HG03060 (cell line): ENCODE measurements around the gene CASD1.
A peak's percentile ranks its signal among the peaks of the same experiment; 100 is the strongest.

Source experiments
- ATAC-seq: cut with Tn5 transposase; IDR thresholded peaks from one replicate; pipeline ENCODE4 v1.9.1; 2021; ENCODE audit warnings: low read depth, moderate number of reproducible peaks; ENCODE audit not compliant: unreplicated experiment

The CASD1 gene

DNA sequence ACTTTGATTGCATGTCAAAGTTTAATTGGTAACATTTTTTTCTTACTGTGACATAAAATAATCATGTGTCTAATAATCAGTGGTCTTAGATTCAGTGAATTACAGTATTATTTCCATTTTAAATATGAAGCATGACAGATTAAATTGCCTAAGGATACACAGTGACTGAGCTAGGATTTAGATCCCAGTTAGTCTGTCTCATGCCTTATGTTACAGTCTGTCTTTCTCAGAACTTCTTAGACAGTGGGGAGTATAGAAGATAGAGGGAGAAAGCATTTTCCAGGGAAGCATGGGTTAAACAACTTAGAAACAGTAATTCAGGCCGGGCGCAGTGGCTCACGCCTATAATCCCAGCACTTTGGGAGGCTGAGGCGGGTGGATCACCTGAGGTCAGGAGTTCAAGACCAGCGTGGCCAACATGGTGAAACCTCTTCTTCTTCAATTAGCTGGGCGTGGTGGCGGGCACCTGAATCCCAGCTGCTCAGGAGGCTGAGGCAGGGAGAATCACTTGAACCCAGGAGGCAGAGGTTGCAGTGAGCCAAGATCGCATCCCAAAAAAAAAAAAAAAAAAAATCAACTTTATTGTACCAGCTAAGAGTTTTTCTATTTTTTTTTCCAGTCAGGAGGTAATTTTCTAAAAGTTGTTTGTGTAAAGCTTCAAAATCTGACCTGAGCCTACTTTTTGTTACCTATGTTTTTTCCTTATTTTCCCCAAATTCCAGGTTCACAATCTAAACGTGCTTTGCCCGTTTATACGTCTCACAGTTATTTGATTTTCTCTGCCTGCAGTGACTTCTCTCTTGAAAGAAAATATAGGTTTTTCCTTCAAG lies 3.3 kb downstream of the CASD1 start:
- ATAC-seq: no peak

DNA sequence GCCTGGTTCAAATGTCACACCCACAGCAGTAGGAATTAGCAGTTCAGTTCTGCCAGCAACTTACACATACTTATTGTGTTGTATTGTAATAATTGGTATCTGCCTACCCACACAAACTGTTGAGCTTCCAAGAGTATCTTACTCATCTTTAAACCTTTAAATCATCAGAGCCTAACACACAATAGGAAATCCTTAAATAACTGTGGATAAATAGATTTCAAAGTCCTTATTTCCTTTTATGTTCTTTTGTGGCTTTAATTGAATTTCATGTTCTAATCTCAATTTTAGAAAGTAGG lies 3.9 kb downstream of the CASD1 start:
- ATAC-seq: no peak

DNA sequence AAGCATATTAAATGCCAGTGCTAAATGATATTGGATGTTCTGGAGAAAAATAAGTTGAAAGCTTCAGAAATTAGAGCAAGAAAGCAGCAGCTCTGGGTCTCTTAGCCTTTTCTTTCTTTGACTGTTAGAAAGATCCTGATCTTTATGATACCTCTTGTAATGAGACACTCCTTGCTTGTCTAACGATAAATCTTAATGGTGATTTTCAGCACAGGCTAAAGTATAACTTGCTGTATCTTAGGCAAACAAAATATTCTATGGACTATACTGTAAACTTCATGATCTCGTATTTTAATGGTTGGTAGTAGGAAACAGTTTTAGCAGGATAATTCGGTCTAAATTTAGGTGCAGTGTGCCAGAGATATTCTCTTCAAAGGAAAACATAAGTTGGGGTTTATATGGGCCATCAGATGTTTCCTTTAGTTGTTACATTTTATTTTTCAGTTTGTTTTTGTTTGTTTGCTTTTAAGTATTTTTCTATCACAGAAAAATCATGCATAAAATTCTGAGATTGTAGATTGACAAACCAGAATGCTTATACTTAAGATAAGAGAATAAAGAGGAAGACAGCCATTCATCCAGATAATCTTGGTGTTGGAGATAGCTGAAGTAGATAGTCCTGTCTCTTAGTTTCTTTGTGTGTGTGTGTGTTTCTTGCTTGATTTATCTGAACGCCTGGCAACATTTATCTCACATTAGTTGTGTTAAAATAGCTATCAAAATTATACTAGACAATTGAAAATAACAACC lies 4.7 kb downstream of the CASD1 start:
- no peak for ATAC-seq

DNA sequence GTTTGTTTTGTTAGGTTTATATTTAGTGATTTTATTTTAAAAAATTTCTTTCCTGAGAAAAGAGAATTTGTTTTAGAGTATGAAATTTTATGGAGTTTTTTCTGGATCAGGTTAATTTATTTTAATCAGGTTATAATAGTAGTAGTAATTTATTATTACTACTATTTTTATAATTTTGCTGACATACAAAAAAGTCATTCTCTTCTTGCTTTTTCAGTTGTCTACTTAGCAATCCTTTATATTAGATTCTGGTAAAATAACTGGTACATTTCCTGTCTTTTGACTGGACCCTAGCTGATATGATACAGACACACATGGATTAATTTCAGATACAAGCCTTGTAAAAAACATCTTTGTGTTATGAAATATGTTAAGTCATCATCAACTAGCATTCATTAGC lies 5.3 kb downstream of the CASD1 start:
- ATAC-seq: no peak

DNA sequence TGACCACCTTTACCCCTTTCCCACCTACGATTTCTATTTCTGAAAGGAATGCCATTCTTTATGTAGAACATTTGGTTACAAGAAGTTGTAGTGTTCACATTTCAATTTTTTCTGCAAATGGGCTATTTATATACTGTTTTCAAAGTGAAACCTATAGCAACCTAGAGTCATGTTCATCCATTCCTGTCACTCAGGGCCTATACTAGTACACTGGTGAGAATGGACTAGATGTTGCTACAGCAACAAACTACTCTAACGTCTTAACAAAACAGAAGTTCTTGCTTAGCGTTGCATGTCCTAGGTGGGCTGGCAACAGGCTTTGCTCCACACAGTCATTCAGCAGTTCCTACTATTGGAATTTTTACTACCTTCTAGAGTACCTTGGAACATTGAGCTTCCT lies 16.3 kb downstream of the CASD1 start:
- ATAC-seq: no peak

DNA sequence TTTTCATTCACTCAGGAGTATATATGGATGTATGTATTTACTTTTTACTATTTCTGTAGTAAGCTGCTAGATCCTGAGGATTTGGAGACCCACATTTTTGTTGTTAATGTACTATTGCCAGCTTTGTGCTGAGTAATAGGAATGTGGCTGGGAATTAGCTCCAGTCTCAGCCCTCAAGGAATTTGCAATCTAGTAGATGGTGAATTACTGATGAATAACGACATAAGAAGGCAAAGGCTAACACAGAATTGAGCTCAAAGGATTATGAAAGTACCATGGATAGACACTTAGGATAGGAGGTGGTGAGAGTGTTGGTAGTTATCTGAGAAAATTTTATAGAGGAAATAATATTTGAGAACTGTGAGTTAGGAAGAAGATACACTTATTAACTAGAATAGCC lies 19.9 kb downstream of the CASD1 start:
- no peak for ATAC-seq

DNA sequence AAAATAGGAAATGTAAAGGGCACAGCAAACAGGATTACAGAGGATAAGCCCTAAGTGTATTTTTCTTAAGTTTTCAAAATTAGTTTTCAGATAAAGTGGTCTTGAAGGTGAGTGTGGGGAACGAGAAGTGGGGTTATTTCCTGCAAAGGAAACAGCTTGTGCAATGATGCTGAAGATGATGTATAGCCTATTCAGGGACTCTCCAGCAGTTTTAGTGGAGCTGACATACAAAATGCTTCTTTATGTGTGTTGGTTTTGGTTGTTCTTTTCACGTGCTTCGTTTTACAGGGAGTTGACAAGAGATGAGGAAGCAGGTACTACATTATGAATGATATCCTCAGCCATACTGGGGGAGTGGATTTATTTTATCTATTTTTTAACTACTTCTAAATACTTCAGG lies 20.5 kb downstream of the CASD1 start:
- ATAC-seq: no peak

DNA sequence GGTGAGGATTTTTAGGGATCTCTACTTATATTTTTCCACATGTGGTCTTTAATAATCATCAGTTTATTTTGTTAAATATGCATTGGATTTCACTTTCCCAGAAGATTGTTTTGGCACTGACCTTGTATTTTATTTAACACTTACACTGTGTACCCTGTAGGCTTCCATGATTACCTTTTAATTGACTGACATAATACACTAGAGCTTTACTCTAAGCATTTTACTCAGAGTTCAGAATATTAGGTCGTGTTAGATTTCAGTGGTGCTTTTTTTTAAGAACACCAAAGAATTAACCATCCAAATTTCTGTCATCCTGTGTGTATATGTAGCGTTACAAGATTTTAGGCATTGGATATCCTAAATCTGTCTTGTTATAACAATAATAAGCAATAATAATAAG lies 23.1 kb downstream of the CASD1 start:
- no peak for ATAC-seq

DNA sequence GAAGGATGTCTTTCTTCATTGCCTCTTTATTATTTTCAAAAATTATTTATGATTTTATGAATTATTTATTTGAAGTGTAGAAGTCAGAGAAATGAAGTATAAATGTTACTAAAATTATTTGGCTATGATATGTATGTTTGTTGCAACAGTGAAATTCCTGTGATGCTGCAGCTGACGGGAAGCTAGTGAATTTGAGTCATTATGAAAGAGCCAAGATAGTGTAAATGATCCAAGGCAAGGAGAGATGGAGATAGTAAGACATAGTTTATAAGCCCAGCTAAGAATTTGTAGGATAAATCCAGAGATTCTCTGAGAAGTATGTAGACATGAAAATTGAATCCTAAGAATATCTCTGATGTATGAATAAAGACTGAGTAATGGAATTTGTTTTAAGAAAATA lies 30.8 kb downstream of the CASD1 start:
- ATAC-seq: no peak

DNA sequence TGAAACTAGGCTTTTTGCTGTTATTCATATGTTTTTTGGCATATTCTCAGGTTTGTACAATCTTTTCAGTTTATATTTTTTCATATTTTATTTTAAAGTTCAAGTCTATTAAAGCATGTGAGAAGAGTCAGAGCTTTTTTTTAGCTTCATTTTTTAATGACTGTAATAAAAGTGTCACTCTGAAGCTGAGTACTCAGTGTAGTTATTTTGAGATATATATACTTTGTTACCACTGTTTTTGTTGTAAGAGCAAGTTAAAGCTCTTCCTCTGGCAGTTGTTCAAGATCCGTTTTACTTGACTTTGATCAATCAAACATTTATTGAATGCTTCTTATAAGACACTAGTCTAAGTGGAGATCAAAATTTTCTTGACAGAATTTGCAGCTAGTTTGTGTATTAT lies 37.5 kb downstream of the CASD1 start:
- ATAC-seq: no peak

DNA sequence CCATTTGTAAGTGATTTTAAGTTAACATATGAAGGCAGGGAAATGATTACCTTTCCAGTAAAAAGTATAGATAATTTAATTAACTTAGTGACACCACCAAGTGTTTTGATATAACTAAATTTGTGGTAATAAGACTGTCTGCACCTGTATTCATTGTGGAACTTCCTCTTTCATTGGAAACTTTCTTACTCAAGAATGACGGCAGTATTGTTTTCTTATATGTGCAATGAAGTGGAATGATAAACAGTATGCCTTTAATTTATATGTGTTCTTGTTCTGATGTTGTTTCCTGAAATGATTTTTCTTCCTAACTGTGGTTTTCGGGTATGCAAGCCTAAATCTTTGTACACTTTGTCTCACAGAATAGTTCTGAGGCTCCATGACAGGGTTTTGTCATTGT lies 46.4 kb downstream of the CASD1 start:
- ATAC-seq: peak; percentile 56

DNA sequence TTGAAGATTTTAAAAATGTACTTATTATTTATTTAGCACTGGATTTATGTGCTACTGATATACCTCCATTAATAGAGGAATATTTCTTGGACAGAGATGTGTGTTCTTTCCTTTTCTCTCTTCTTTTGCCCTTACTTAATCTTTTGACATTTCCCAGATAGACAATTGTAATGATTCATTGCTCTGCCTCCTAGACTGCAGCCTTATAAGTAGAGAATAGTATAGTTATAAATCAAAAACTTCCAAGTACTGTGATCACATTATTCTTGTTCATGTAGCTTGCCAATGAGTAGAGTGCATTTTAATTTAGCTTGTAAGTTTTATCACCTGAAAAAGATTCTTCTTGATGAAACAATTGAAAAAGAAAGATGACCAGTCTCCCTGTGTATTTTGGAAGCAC lies 47.6 kb downstream of the CASD1 start:
- ATAC-seq: no peak

DNA sequence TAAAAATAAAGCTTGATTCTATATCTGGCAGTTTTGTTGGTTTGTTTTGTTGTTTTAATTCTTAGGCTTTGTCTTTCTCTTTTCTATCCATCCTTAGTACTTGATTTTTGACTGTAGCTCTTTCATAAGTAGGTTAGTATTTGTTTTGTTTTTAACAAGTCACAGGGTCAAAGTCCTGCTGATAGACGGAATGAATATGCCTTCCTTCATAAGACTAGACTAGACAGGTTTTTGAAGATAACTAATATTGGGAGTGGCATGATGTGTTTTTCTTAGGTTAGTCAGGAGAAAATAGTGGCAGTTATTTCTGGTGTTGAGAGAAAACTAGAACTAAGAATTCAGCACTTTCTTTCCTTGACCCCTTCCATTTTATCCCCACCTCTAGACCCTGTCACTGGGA lies 50.4 kb downstream of the CASD1 start:
- ATAC-seq: no peak

DNA sequence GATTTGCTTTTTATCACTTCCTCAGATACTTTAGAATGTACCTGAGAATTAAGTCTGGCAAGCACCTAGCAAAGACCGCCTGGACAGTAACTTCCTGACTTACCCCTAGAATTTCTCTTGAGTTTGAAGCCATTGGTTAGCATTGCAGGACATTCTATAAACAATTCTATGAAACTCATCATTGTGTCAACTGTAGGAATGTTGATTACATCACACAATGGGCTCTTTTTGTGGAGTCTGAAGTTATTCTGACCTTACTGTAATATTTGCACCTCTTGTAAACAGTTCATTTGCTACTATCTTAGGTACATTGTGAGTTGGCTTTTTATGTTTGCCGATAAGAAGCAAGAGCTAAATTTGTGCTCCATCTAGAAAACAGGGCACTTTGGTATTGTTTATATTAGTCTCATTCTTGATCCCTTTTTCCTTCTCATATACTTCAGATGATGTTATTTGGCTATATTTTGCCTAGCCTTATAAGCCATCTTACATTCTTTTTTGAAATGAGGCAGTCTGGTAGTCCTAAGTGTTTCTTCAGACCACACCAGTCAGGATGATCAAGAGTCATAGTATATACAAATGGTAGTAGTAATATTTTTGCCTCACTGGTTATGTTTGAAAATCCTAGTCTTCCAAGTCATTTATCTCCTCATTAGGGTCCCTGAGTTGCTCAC lies 52.4 kb downstream of the CASD1 start:
- ATAC-seq: no peak

DNA sequence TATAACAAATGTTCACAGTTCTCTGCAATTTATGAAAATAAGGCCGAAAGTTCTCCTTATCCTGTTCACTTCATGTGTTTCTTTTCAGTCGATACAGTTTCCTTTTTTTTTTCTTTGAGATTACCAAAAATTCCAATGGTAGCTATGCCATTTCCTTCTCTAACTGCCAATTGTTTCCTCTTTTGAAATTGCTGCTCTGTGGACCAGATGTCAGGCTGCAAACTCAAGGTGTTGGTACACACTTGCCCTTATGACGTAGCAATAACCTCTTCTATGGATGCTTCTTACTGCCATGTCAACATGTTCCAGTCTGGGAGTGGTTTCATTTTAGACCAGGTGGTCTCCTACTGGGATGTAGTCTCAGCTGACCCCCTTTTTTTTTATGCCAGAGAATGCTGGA lies 52.9 kb downstream of the CASD1 start:
- ATAC-seq: no peak

DNA sequence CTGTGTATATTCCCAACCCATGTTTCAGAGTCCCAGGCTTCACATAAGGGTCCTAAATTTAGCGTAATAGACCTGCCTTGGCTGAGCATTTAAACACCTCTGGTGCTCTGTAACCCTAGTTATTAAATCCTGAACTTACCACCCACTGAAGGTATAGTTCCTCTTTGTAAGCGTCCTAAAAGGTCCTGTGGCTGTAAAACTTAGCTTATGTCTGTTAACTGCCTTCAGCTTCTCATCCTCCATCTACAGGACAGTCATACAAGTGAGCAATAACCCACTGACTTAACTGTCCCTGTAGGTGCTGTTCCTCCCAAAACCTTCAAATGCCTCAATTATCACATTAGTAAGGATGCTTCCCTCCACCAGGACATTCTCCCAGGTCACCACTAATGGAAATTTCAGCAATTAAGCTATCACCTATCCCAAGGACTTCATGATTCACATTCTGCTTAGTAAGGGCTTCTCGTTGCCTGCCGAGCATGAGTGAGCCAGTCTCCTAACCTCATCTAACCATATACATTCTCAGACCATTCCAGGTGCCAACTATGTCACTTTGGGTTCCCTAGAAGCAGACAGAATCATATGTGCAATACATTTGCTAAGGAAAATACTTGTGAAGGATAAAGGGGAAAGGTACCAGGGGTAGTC lies 55.8 kb downstream of the CASD1 start:
- ATAC-seq: no peak

DNA sequence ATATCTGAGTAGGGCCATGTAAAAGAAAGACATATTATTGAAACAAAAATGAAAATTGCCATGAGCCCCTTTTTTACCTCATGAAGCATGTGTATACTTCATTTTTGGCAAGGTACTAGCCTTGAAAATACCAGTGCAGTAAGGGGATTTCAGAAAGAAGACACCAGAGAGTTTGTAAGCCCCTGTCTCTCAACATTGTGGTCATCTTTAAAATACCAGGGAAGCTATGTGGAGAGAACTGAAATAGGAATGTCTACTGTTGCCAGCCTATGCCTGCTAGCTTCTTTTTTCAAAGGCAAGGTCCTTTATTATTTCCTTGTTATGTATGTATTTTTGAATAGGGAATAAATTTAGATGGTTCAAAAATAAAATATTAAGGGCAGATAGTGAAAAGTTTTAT lies 57.8 kb downstream of the CASD1 start:
- no peak for ATAC-seq

DNA sequence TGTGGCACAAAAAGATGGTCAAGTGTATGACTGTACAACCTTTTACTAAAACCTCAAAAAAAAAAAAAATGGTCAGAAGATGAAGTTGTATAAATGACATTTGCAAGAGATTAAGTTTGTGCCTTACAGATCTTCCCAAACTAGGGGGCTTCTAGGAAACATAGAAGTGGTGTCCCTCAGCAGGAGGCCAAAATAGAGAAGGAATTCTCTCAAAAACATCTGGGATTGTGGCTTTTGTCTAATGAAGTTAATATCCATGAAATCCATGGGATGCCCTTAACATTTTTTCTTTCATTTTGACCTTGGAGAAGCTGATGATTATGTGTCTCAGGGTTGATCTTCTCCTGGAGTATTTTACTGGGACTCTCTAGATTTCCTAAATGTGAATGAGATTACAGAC lies 62.2 kb downstream of the CASD1 start:
- no peak for ATAC-seq

DNA sequence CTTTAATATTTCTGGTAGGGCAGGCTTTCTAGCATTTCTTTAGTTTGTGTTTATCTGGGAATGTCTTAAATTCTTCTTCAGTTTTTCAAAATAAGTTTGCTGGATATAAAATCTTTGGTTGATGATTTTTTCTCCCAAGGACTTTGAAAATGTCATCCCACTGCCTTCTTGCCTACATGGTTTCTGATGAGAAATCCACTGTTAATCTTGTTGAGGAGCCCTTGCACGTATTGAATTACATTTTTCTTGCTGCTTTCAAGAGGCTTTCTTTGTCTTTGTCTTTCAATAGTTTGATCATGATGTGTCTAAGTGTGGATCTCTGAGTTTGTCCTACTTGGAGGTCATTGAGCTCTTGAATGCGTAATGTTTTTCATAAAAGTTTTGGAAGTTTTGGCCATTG lies 66.0 kb downstream of the CASD1 start:
- ATAC-seq: no peak

DNA sequence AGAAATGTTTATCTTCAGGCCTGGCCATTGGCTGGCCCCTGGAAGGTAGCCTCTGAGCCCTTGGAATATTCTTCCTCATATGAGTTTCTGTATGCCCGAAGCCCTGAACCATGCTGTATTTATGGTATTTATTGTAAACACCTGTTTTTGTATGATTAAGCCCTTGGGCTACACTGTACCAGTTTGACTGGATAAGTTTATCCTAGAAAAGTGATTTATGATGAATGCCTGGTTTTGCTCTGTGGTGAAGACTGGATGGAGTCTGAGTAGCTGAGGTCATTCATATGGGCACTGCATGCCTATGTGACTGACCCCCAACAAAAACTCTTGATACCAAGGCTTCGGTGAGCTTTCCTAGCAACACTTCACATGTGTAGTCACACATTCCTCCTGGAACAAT lies 66.7 kb downstream of the CASD1 start:
- ATAC-seq: no peak

DNA sequence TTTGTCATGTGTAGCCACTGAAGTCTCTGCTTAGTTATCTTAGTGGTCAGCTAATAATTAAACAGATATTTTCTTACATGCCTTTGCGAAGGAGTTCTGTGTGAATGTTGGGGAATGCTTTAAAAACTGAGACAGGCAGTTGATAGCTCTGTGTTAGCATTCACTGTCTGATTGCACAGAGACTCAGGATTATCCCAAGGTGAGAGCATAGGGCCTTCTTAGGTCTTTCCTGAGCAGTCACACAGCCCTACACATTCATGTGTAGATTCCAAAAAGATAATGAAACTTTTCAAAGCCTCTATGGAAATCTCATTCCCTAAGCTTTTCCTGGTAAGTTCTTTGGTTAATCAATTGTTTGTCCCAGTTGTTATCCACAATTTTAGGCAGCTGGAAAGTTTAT lies 67.7 kb downstream of the CASD1 start:
- no peak for ATAC-seq
